ENCODE data around the gene RHBDD1. TPM values are rescaled to one million over a fixed set of nuclear protein-coding genes. Genes with fewer than 3 reads are reported as not detected.

RHBDD1 gene
- total and polyA plus RNA-seq, 2 donors (not counting 3 experiments of a cell fraction or from before 2014, with no cell fraction given) = 6.8 to 19.4 TPM

DNA sequence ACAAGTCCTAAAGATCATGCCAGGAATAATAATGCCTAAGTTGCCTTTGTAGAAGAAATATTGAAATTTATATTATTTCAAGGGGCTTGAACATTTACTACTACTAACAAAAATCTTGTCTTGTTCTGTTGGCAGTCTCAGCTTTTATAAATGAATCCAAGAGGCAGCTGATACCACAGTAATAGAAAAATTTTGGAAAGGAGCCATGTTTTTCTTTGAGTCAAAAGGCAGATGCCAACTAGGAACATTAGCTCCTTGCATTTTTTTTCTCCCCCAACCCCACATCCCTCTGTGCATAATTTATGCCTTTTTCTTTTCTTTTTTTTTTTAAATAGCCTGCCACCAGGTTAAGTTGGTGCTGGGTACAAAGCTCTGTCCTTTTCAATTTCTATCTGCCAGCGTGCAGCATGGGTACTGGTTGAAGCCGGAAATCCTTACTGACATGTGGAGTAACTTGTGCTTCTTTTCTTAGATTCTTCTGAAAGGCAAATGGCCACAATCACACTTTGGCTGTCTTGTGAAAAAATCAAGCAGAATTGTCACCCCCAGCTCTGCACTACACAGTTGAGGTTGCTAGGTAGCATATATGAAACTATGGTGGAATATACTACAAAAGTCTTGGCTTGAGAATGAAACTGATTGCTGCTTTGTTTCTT is 98.8 kb downstream of the RHBDD1 start:
- H3K9me1 ChIP-seq (replicated peaks; ENCODE audit: control insufficient read depth, extremely low read depth, insufficient read depth, low read length) = no peaks in the 10 kb centered on the region
- H3K4me3 ChIP-seq (replicated peaks in 1 of 3; ENCODE audit: insufficient read depth in 1 of 3, low read depth in 1 of 3, low read length in 3 of 3) = no peak overlapping the region
- no peaks in the 10 kb centered on the region for H3K4me1 ChIP-seq (ENCODE audit: control insufficient read depth, extremely low read depth, insufficient read depth, low read length)
- H2AFZ ChIP-seq (ENCODE audit: low read depth, low read length) = no peak overlapping the region
- no peak overlapping the region for H3K4me2 ChIP-seq (ENCODE audit: insufficient read depth, low read length)
- intact Hi-C loops (cut with micrococcal nuclease) (no loop called here), dilution Hi-C loops (cut with MboI; ENCODE audit: extremely low pct_ligation_motif_present, low sequenced_read_pairs) (no loop called here)
- no peak overlapping the region for H3K27ac ChIP-seq (ENCODE audit: insufficient read depth, low read depth, low read length)
- H4K20me1 ChIP-seq (replicated peaks; ENCODE audit: control insufficient read depth, extremely low read depth, insufficient read depth, low read length) = no peaks in the 10 kb centered on the region
- FAIRE-seq (no peak), DNase-seq (ENCODE audit: low read depth, low spot score) (no peak)
- ChIA-PET POLR2A (no interaction called here), CTCF (no interaction called here)
- no TSS peak for BruUV-seq (replicated peaks)
- TF ChIP-seq MAX (IDR thresholded peaks at IDR 0.05; ENCODE audit: insufficient read depth, insufficient read length) (no peak), GATA2 (IDR thresholded peaks at IDR 0.05; ENCODE audit: insufficient read depth, insufficient read length, low read depth, low read length) (no peak), JUN (IDR thresholded peaks at IDR 0.05; ENCODE audit: borderline replicate concordance, insufficient read depth, insufficient read length, low read depth) (no peak), MYC (IDR thresholded peaks at IDR 0.05; ENCODE audit: low read depth, low read length) (no peak), POLR2AphosphoS5 (IDR thresholded peaks at IDR 0.05; ENCODE audit: insufficient read depth, low read depth, low read length) (no peak), POLR2A (IDR thresholded peaks at IDR 0.05; ENCODE audit: low read depth, low read length) (no peak)
- TF ChIP-seq, protein P1, sequence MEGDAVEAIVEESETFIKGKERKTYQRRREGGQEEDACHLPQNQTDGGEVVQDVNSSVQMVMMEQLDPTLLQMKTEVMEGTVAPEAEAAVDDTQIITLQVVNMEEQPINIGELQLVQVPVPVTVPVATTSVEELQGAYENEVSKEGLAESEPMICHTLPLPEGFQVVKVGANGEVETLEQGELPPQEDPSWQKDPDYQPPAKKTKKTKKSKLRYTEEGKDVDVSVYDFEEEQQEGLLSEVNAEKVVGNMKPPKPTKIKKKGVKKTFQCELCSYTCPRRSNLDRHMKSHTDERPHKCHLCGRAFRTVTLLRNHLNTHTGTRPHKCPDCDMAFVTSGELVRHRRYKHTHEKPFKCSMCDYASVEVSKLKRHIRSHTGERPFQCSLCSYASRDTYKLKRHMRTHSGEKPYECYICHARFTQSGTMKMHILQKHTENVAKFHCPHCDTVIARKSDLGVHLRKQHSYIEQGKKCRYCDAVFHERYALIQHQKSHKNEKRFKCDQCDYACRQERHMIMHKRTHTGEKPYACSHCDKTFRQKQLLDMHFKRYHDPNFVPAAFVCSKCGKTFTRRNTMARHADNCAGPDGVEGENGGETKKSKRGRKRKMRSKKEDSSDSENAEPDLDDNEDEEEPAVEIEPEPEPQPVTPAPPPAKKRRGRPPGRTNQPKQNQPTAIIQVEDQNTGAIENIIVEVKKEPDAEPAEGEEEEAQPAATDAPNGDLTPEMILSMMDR (IDR thresholded peaks at IDR 0.05; ENCODE audit: extremely low read depth in 1 of 2, insufficient read depth in 1 of 2, low read depth in 1 of 2, low read length in 2 of 2) = no peak
- H3K27me3 ChIP-seq (ENCODE audit: control insufficient read depth in 2 of 2, insufficient read depth in 2 of 2, low read length in 2 of 2) = no peaks in the 10 kb centered on the region
- H3K9ac ChIP-seq (replicated peaks; ENCODE audit: extremely low read depth, insufficient read depth, low read length) = no peak overlapping the region
- H3K9me3 ChIP-seq (replicated peaks; ENCODE audit: control insufficient read depth, insufficient read depth, low read length) = no peaks in the 10 kb centered on the region
- H3K36me3 ChIP-seq (ENCODE audit: control insufficient read depth in 2 of 2, extremely low read depth in 1 of 2, insufficient read depth in 2 of 2, low read length in 2 of 2) = no peaks in the 10 kb centered on the region
- no peaks in the 10 kb centered on the region for H3K79me2 ChIP-seq (ENCODE audit: control insufficient read depth, insufficient read depth, low read length)
